Muscle of back (tissue), 11 donors: ENCODE measurements around the gene LCOR. TPM values are rescaled to one million over a fixed set of nuclear protein-coding genes. Genes with fewer than 3 reads are reported as not detected.

ENCODE experiments used
- DNase-seq, 3 donors: peaks; one replicate each; pipeline versions ENCODE4 v3.0.0 to v3.0.0-alpha.2; 2013
- polyA plus RNA-seq, 10 donors: library from polyadenylated mRNA; unstranded; fragments of 120-200 nt; gene quantifications; one replicate each; pipeline ENCODE4 v1.2.1, GENCODE V29; 2013; ENCODE audit not compliant: insufficient read length in 10 of 10

The LCOR gene
- polyA plus RNA-seq, 10 donors: 10.5 to 18.9 (median 14.8) TPM

GRCh38 chr10:97007417-97007816, 175.3 kb downstream of the LCOR start:
- no peak for DNase-seq

GRCh38 chr10:97010695-97011206, 178.7 kb downstream of the LCOR start:
- DNase-seq: no peak

GRCh38 chr10:97011397-97011796, 179.3 kb downstream of the LCOR start:
- no peak for DNase-seq

- no peak for DNase-seq
Observed at GRCh38 chr10:97012470-97012869, 180.4 kb downstream of the LCOR start.

- no peak for DNase-seq
Observed at GRCh38 chr10:97013568-97013967, 181.5 kb downstream of the LCOR start.

- DNase-seq: no peak
Observed at GRCh38 chr10:97013983-97014382, 181.9 kb downstream of the LCOR start.

GRCh38 chr10:97015240-97015639, 183.1 kb downstream of the LCOR start:
- DNase-seq: no peak

- no peak for DNase-seq
Observed at GRCh38 chr10:97016728-97017473, 184.8 kb downstream of the LCOR start.

- no peak for DNase-seq
Observed at GRCh38 chr10:97017474-97017903, 185.4 kb downstream of the LCOR start.

GRCh38 chr10:97018251-97019212, 186.4 kb downstream of the LCOR start:
- no peak for DNase-seq

- DNase-seq: no peak
Observed at GRCh38 chr10:97019213-97019844, 187.2 kb downstream of the LCOR start.

GRCh38 chr10:97020452-97021400, 188.6 kb downstream of the LCOR start:
- DNase-seq: peak; percentile 69 to 78 (median 72)

GRCh38 chr10:97022616-97023015, 190.5 kb downstream of the LCOR start:
- DNase-seq: no peak

GRCh38 chr10:97023401-97024167, 191.5 kb downstream of the LCOR start:
- DNase-seq: no peak

GRCh38 chr10:97024168-97025073, 192.3 kb downstream of the LCOR start:
- DNase-seq: peak in 2 of 3 donors; percentile 39 to 51

GRCh38 chr10:97025613-97026242, 193.6 kb downstream of the LCOR start:
- DNase-seq: peak; percentile 27 to 55 (median 38)

- DNase-seq: peak in 1 of 3 donors; percentile 8
Observed at GRCh38 chr10:97028126-97028831, 196.2 kb downstream of the LCOR start.

- no peak for DNase-seq
Observed at GRCh38 chr10:97028832-97029178, 196.7 kb downstream of the LCOR start.
